Brain microvascular endothelial cell (primary cell): Measurements from ENCODE around the gene CYP46A1.

Experiments used
- DNase-seq: peaks from one replicate; pipeline ENCODE4 v3.0.0-alpha.2; 2020
- H3K27ac ChIP-seq: fragments of 250-450 bp; sonication (Bioruptor Pico); 2 replicates; pipeline ENCODE4 v1.5.1; 2020; ENCODE audit warnings: mild to moderate bottlenecking, moderate library complexity
- H3K27me3 ChIP-seq: fragments of 250-450 bp; sonication (Bioruptor Pico); replicated peaks from 2 replicates; pipeline ENCODE4 v1.5.1; 2020; ENCODE audit warnings: mild to moderate bottlenecking
- H3K36me3 ChIP-seq: fragments of 250-450 bp; sonication (Bioruptor Pico); replicated peaks from 2 replicates; pipeline ENCODE4 v1.5.1; 2020; ENCODE audit warnings: mild to moderate bottlenecking
- H3K4me3 ChIP-seq: 2 replicates; pipeline ENCODE4 v1.5.1; 2011; ENCODE audit warnings: low read depth, mild to moderate bottlenecking, control low read depth, low read length, moderate library complexity
- in situ Hi-C: cut with HindIII; loops from 2 replicates; pipeline ENCODE4 v1.10.0; 2017; ENCODE audit warnings: low sequenced_read_pairs, low pct_ligation_motif_present
- TF ChIP-seq, protein P1 (sequence below): IDR thresholded peaks from 2 replicates; pipeline ENCODE4 v1.5.1; 2011; ENCODE audit warnings: low read depth, mild to moderate bottlenecking, moderate library complexity, low read length, control low read depth, inconsistent platforms; ENCODE audit errors: missing control alignments

Gene CYP46A1

DNA sequence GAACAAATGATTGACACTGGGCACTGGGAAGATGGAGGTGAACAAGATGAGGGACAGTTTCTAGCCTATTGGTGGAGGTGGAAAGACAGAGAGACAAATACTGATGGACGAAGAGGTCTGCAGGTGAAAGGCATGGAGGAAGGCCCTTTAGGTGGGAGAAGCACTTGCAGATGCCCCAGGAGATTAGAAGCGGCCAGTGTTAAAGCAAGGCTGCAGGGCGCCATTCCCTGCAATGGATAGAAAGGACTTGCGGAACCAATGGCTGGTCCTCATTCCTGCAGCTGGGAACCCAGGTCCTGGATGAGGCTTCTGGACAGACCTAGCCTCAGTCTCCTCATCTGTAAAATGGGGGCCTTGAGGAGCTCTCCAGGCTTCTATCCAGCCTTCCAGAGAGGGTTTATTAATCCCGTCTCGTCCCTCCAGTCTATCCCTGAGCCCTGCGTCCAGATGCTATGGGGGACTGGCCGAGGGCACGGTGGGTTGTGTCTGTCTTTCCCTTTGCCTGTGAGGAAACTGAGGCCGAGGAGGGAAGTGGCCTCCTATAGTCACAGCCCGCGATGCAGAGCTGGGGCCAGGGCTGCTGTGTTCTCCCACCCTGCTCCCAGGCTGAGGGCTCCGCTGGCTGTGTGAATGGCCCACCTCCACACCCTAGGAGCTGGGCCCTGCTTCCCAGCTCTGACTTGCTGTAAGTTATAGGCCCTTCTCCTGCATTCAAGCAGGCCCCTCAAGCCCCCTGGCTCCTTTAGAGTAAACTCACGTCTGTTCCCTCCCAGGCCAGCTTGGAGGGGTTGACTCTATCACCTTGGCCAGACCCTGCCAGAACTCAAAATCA is 33.0 kb downstream of the CYP46A1 start:
- no peaks in the 10 kb centered on the region for H3K36me3 ChIP-seq
- TF ChIP-seq, protein P1, sequence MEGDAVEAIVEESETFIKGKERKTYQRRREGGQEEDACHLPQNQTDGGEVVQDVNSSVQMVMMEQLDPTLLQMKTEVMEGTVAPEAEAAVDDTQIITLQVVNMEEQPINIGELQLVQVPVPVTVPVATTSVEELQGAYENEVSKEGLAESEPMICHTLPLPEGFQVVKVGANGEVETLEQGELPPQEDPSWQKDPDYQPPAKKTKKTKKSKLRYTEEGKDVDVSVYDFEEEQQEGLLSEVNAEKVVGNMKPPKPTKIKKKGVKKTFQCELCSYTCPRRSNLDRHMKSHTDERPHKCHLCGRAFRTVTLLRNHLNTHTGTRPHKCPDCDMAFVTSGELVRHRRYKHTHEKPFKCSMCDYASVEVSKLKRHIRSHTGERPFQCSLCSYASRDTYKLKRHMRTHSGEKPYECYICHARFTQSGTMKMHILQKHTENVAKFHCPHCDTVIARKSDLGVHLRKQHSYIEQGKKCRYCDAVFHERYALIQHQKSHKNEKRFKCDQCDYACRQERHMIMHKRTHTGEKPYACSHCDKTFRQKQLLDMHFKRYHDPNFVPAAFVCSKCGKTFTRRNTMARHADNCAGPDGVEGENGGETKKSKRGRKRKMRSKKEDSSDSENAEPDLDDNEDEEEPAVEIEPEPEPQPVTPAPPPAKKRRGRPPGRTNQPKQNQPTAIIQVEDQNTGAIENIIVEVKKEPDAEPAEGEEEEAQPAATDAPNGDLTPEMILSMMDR, result no peak
- H3K27me3 ChIP-seq, result no peaks in the 10 kb centered on the region
- H3K27ac ChIP-seq, result no peak overlapping the region
- H3K4me3 ChIP-seq, result no peak overlapping the region
- in situ Hi-C loops, result loop anchor here (25.0 kb wide), 1 partner anchor 170 kb away; no protein-coding TSS in a partner anchor
- DNase-seq, result no peak

DNA sequence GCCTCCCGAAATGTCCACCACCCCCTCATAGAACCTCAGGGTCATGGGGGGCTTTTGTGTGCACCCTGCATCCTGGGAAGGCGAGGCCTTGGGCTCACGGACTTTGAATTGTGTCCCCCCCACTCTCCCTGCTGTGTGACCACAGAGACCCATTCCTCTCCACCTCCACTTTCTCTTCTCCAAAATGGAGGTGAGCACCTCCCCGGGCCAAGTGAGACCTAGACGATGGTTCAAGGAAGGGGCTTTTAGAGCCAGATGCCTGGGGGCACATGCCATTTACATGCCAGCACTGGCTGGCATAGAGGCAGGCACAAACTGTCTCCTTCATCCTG is 33.5 kb downstream of the CYP46A1 start:
- Histone ChIP-seq H3K27me3 (no peaks in the 10 kb centered on the region), H3K27ac (no peak overlapping the region)
- in situ Hi-C loops, result loop anchor here (25.0 kb wide), 1 partner anchor 170 kb away; no protein-coding TSS in a partner anchor

DNA sequence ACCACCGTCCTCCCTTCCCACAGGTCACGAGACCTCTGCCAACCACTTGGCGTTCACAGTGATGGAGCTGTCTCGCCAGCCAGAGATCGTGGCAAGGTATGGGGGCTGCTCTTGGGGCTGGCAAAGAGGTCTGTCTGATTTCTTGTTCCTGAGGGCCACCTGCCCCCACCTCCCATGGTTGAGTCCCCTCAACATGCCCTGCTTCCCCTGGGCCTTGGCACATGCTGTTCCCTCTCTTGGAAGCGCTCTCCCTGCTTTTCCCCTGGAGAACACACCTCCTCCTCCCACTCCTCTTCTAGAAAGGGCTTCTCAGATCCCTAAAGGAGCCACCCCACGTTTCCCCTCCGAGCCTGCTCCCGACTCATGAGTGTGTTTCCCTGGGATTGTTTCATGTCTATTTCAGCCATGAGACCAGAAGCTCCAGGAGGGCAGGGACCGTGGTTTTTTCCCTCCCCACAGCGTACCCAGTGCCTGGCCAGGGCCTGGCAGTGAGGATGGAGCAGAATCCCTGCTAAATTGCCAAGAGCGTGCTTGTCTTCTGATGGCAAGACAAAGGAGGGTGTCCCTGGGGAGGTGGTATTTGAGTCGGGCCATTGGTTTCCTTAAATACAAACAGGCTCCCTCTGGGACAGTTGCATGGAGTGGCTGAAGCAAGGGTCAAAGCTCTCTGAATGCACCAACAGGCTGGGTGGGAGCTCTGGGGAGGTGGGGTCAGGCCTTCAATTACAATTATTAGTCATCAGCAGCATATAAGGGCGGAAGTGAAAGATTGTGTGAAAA is 34.1 kb downstream of the CYP46A1 start:
- no peak for DNase-seq
- Histone ChIP-seq H3K36me3 (no peaks in the 10 kb centered on the region), H3K27me3 (no peaks in the 10 kb centered on the region), H3K4me3 (no peak overlapping the region), H3K27ac (no peak overlapping the region)
- in situ Hi-C loops, result loop anchor here (25.0 kb wide), 1 partner anchor 169 kb away; no protein-coding TSS in a partner anchor
- TF ChIP-seq, protein P1, result no peak

More for the DNA sequence above, 33.5 kb downstream of the CYP46A1 start:
- Histone ChIP-seq H3K36me3 (no peaks in the 10 kb centered on the region), H3K4me3 (no peak overlapping the region)
- DNase-seq, result no peak
- TF ChIP-seq, protein P1, result no peak

DNA sequence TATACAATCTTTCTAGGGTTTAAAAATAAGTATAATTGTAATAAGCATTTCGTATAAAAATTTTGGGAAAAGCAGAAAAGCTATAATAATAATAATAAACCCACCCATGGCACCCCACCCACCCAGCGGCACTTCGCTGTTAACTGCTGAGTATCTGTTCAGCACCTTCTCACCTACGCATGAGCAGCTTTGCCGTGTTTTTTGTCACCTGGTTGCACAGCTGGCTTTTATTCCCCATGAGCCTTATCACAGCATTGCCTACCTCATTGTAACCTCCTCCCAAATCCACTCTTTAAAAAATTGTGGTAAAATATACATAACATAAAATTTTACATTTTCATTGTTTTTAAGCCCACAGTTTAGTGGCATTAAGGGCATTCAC is 34.7 kb downstream of the CYP46A1 start:
- DNase-seq, result no peak
- no peaks in the 10 kb centered on the region for H3K36me3 ChIP-seq
- no peaks in the 10 kb centered on the region for H3K27me3 ChIP-seq
- TF ChIP-seq, protein P1, result no peak
- no peak overlapping the region for H3K4me3 ChIP-seq
- no peak overlapping the region for H3K27ac ChIP-seq
- in situ Hi-C loops, result loop anchor here (25.0 kb wide), 1 partner anchor 168 kb away; no protein-coding TSS in a partner anchor

DNA sequence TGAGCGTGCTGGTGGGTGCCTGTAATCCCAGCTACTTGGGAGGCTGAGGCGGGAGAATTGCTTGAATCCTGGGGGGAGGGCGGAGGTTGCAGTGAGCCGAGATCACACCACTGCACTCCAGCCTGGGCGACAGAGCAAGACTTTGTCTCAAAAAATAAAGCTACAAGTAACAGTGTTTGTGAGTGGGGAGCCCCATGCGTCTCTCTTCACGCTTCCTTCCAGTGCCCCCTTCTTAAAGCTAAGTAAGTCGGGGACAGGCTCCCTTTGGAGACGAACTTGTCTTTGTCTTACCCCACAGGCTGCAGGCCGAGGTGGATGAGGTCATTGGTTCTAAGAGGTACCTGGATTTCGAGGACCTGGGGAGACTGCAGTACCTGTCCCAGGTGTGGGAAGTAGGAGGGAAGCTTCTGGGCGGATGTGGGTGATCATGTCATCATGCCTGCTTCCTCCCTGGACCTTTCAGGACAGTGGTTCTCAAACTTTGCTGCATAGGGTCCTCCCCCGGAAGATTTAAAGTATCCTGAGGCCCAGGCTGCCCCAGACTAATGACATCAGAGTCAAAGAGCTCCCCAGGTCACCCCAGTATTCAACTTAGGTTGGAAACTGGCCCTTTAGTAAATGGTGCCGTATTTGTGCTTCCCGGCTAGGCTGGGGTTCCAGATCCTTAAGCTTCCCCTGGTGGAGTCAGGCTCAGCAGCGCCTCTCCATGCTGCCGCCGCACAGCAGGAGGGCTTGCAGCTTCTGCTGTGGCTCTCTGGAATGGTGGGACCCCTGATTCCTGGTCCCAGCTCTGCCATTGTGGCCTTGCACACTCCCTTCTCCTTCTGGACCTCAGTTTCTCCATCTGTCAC is 37.1 kb downstream of the CYP46A1 start:
- in situ Hi-C loops, result loop anchor here (25.0 kb wide), 1 partner anchor 166 kb away; no protein-coding TSS in a partner anchor
- DNase-seq, result no peak
- Histone ChIP-seq H3K4me3 (no peak overlapping the region), H3K36me3 (no peaks in the 10 kb centered on the region), H3K27me3 (no peaks in the 10 kb centered on the region), H3K27ac (no peak overlapping the region)
- TF ChIP-seq, protein P1, result no peak
